Nephron progenitor cell (in vitro differentiated cells): Measurements from ENCODE around the gene MAGEA9B.
"Not testable (repeated sequence)": the region's sequence is repeated elsewhere in the genome, so short reads cannot be mapped to it uniquely, and the experiment has no call there.

ENCODE experiments used
- DNase-seq: peaks from one replicate; pipeline ENCODE4 v3.0.0; 2021
- H3K27ac Mint-ChIP-seq: 2 replicates; pipeline ENCODE4 v1.8.0; 2021; ENCODE audit warnings: mild to moderate bottlenecking, moderate library complexity, mixed read lengths
- H3K27me3 Mint-ChIP-seq: 2 replicates; pipeline ENCODE4 v1.8.0; 2021; ENCODE audit warnings: mild to moderate bottlenecking, low read depth, mixed read lengths; ENCODE audit not compliant: poor library complexity
- H3K36me3 Mint-ChIP-seq: 2 replicates; pipeline ENCODE4 v1.8.0; 2021; ENCODE audit warnings: low read depth, mixed read lengths
- H3K4me1 Mint-ChIP-seq: 2 replicates; pipeline ENCODE4 v1.8.0; 2021; ENCODE audit warnings: mixed read lengths
- H3K4me3 Mint-ChIP-seq: 2 replicates; pipeline ENCODE4 v1.8.0; 2021; ENCODE audit warnings: mild to moderate bottlenecking, moderate library complexity, mixed read lengths
- H3K9me3 Mint-ChIP-seq: 2 replicates; pipeline ENCODE4 v1.8.0; 2021; ENCODE audit warnings: mild to moderate bottlenecking, moderate library complexity, mixed read lengths
- TF ChIP-seq, protein P1 (sequence below): fragments of 200-600 bp; sonication (generic); IDR thresholded peaks from 2 replicates; pipeline ENCODE4 v1.5.0; 2021; ENCODE audit warnings: antibody characterized with exemption

MAGEA9B gene

DNA sequence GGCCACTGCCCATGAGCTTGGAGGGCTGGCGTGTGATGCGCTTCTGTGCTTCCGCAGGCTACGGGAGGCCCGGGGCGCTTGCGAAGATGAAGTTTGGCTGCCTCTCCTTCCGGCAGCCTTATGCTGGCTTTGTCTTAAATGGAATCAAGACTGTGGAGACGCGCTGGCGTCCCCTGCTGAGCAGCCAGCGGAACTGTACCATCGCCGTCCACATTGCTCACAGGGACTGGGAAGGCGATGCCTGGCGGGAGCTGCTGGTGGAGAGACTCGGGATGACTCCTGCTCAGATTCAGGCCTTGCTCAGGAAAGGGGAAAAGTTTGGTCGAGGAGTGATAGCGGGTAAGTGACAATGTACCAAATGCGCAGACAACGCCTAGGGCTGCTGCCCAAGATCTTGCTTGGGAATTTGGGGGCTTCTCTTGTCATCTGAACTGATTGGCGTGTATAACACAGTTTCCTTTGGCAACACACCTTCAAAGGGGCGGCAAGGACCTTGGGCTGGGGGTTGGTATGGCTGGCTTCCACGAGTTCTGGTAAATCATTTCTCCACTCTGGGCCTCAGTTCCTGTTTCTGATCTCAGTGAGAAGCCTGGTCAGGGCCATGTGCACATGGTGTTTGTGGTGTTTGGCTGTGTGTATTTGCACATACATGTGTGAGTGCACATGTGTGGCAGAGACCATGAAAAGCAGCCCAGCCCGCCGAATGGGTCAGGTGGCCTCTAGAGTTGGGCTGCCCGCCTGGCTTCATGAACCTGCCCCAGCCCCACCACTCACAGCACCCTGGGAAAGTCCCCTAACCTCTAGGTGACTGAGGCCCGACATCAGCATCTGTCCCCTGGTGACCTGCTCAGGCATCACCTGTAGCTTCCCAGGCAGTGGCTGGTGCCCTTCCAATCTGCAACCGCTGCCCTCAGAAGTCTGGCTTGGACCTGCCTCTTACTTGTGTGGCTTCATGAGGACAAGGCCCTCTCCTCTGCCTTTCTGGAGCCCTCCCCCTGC lies 41.4 kb downstream of the MAGEA9B start:
- not testable (repeated sequence) for H3K4me3 Mint-ChIP-seq, H3K27me3 Mint-ChIP-seq, H3K36me3 Mint-ChIP-seq, H3K27ac Mint-ChIP-seq, H3K4me1 Mint-ChIP-seq
- TF ChIP-seq, protein P1, sequence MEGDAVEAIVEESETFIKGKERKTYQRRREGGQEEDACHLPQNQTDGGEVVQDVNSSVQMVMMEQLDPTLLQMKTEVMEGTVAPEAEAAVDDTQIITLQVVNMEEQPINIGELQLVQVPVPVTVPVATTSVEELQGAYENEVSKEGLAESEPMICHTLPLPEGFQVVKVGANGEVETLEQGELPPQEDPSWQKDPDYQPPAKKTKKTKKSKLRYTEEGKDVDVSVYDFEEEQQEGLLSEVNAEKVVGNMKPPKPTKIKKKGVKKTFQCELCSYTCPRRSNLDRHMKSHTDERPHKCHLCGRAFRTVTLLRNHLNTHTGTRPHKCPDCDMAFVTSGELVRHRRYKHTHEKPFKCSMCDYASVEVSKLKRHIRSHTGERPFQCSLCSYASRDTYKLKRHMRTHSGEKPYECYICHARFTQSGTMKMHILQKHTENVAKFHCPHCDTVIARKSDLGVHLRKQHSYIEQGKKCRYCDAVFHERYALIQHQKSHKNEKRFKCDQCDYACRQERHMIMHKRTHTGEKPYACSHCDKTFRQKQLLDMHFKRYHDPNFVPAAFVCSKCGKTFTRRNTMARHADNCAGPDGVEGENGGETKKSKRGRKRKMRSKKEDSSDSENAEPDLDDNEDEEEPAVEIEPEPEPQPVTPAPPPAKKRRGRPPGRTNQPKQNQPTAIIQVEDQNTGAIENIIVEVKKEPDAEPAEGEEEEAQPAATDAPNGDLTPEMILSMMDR, result peak; percentile 15
- peak; percentile 29 for DNase-seq
- peaks cover 14% of the 10 kb centered on the region for H3K9me3 Mint-ChIP-seq

DNA sequence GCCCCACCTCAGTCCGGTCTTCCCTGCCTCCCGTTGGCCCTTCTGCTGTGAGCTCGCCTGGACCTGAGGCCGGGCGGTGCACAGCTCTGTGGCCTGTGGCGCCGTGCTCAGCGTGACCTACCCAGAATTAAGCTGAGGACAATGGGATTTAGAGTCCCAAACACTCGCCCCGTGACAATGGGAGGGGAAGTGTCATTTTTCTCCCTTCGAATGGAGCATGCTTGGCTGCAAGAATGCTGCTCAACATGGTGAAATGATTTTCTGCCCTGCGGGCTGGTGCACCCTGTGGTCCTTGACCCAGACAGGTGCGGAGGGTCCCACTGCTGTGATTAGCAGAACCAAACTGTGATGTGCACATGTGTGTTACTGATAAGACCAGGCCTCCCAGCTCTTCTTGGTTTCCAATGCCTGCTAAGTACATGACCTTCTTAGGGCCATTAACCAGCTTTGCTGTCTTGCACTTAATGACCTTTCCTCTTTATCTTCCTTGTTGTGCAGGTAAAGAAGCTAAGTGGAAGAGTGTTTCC lies 45.7 kb downstream of the MAGEA9B start:
- Mint-ChIP-seq H3K4me1 (peaks cover 8% of the 10 kb centered on the region), H3K27ac (peak overlapping the region; percentile 39)
- DNase-seq, result no peak

DNA sequence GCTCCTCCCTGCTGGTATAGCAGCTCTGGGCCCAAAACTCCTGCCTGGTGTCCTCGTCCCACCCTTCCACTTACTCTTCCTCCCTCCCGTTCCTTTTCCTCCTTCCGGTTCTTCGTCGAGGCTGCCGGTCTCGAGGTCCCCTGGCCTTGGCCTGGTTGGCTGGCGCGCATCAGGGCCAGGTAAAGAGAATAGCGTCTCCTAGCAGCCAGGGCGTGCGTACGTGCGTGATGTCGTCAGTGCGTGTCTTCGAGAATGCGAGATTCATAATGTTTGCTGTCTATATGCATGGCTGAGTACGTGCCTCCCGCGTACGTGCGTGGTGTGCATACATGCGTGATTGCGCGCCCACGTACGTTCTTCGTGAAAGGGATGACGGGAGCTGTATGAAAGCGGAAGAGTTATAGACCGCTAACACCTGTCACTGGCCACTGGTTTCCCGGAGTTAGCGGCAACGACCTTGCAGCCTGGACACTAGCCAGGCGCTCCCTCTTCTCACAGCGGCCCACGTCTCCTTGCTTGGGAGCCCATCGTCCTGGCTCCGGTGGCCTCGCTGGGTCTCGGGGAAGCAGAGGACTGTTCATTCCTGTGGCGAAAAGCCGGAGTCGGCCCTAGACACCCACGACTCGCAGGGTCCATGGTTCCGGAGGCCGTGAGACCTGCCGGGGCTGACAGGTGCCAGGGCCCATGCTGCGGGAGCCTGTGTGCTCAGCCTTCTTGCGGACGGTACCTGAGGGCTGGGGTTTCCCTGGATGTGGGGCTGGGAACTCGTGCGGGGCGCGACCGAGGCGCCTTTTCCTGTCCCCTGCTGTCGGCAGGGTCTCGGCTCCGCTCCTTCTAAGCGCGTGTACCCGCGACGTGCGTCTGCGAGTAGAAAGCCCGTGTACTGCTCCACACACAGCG lies 46.4 kb downstream of the MAGEA9B start, which contains the start of gene EOLA1:
EOLA1 (plus strand) TSS at position 392 of the 900 bp plus-strand sequence. CDS start 4,619 bp downstream, outside the sequence.
- Mint-ChIP-seq H3K27ac (peak within 1 kb of the TSS; percentile 100), H3K9me3 (peaks cover 31% of the 10 kb centered on the region), H3K4me3 (peak within 1 kb of the TSS; percentile 89), H3K36me3 (no peaks in the 10 kb centered on the region), H3K27me3 (peaks cover 3% of the 10 kb centered on the region), H3K4me1 (peaks cover 15% of the 10 kb centered on the region)
- DNase-seq, result peak; percentile 26
- TF ChIP-seq, protein P1, result no peak

More for the DNA sequence above, 45.7 kb downstream of the MAGEA9B start:
- H3K9me3 Mint-ChIP-seq, result peaks cover 28% of the 10 kb centered on the region
- no peaks in the 10 kb centered on the region for H3K36me3 Mint-ChIP-seq
- peaks cover 3% of the 10 kb centered on the region for H3K27me3 Mint-ChIP-seq
- TF ChIP-seq, protein P1, result no peak
- peak overlapping the region; percentile 89 for H3K4me3 Mint-ChIP-seq

DNA sequence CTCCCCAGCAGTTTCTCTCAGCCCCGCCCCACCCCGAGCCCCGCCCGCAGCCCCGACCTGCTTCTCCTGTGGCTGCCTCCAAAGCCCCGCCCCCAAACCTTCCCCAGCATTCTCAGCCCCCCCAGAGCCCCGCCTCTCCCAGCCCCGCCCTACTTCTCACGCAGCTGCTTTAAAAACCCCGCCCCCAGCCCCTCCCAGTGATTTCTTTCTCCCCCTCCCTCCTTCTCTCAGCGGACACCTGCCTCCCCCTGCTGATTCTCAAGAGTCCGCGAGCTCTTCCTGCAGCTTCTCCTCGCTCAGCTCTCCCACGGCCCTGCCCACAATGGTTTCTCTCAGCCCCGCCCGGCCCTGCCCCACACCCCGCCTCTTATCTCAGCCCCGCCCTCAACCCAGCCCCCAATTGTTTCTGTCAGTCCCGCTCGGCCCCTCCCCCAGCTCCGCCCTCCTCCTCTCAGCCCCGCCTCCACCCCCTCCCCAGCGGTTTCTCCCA lies 47.1 kb downstream of the MAGEA9B start:
- DNase-seq, result peak; percentile 90
- Mint-ChIP-seq H3K36me3 (no peaks in the 10 kb centered on the region), H3K27ac (peak overlapping the region; percentile 100), H3K4me3 (peak overlapping the region; percentile 89), H3K27me3 (peaks cover 3% of the 10 kb centered on the region), H3K9me3 (peaks cover 36% of the 10 kb centered on the region), H3K4me1 (peaks cover 22% of the 10 kb centered on the region)
- TF ChIP-seq, protein P1, result no peak

DNA sequence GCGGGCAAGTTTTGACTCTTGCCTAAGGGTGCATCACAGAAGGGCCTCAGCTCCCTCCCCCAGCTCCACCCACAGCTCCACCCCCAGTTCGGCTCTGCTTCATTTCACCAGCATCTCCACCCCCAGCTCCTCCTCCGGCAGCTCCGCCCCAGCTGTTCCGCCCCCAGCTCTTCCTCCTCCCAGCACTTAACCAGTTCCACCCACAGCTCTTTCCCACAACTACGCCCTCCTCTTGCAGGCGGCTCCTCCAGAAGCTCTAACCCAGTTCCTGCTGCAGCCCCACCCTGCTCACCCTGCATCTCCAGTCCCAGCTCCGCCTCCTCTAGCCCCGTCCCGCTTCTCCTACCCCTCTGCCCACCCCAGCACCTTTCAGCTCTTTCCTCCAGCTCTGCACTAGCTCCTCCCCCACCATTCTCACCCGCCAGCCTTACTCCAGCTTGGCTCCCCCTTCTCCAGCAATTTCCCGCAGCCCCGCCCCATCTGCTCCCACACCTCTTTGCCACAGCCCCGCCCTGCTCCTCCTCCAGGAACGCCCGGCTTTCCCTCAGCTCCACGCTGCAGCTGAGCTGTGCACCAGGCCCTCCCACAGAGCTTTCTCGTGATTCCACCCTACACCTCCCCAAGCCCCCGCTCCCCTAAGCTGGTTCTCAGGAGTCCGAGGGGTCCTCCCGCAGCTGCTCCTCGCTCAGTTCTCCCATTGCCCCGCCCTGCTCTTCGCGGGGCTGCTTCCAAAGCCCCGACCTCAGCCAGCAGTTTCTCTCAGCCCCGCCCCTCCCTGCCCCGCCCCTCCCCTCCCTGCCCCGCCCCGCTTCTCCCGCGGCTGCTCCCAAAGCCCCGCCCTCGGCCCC lies 47.8 kb downstream of the MAGEA9B start:
- TF ChIP-seq, protein P1, result no peak
- H3K9me3 Mint-ChIP-seq, result peaks cover 38% of the 10 kb centered on the region
- peak overlapping the region; percentile 98 for H3K27ac Mint-ChIP-seq
- peaks cover 28% of the 10 kb centered on the region for H3K4me1 Mint-ChIP-seq
- H3K4me3 Mint-ChIP-seq, result peak overlapping the region; percentile 89
- peaks cover 3% of the 10 kb centered on the region for H3K27me3 Mint-ChIP-seq
- peak; percentile 82 for DNase-seq
- H3K36me3 Mint-ChIP-seq, result no peaks in the 10 kb centered on the region

DNA sequence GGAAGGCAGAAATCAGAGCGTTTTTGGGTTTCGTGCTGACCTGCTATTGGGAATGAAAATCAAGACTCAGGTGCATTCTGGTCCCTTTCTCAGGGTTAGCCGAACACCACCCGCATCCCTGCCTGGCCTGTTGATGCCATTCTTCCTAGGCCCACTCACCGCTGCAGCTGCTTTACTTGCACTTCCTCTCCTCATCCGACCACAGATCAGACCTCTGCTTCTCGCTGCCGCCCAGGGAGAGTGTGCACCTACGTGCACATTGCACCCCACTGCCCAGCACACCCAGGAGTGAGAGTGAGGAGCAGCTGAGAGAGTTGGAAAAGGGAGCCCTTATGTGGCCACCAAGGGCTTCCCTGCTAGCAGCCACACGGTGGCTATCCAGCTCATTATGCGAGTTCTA lies 49.8 kb downstream of the MAGEA9B start:
- H3K9me3 Mint-ChIP-seq, result peaks cover 42% of the 10 kb centered on the region
- H3K36me3 Mint-ChIP-seq, H3K4me3 Mint-ChIP-seq, H3K27me3 Mint-ChIP-seq, H3K27ac Mint-ChIP-seq, DNase-seq: not testable (repeated sequence)
- peaks cover 31% of the 10 kb centered on the region for H3K4me1 Mint-ChIP-seq

DNA sequence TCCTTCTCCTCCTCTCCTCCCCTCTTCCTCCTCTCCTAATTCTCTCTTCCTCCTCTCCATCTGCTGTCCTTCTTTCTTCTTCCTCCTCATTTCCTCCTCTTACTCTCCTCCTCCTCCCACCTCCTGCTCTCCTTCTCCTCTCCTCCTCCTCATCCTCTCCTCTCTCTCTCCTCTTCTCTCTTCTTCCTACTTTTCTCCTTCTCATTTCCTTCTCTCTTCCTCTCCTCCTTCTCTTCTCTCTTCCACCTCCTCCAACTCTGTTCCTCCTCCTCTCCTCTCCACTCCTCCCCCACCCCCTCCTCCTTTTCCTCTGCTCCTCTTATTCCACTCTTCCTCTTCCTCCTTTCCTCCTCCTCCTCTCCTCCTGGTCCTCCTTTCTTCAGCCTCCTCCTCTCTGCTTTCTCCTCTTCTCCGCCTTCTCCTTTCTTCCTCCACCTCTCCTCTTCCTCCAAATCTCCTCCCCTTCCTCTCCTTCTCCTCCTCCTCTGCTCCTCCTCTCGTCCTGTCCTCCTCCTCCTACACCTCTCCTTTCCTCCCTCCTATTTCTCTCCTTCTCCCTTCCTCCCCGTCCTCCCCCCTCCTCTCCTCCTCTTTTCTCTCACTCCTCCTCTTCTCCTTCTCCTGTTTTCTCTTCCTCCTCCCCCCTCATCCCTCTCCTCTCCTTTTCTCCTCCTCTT lies 52.2 kb downstream of the MAGEA9B start:
- not testable (repeated sequence) for H3K36me3 Mint-ChIP-seq, H3K4me3 Mint-ChIP-seq, DNase-seq, H3K27me3 Mint-ChIP-seq, H3K27ac Mint-ChIP-seq
- Mint-ChIP-seq H3K9me3 (peaks cover 41% of the 10 kb centered on the region), H3K4me1 (peaks cover 23% of the 10 kb centered on the region)
